RWPE2 (cell line): Measurements from ENCODE around the gene DCLK2.

Experiments
- ATAC-seq: fragments of 200-7000 bp; cut with Tn5 transposase; 3 replicates; pipeline ENCODE4 v1.9.1; 2021; ENCODE audit warnings: low read depth
- DNase-seq: peaks from one replicate; pipeline ENCODE4 v3.0.0-alpha.2; 2020; ENCODE audit warnings: low spot score
- H3K27ac ChIP-seq: fragments of 450-650 bp; 2 replicates; pipeline ENCODE4 v1.5.1; 2017; ENCODE audit warnings: mild to moderate bottlenecking; ENCODE audit not compliant: poor library complexity, severe bottlenecking
- H3K27me3 ChIP-seq: fragments of 250-450 bp; sonication (Bioruptor Pico); 2 replicates; pipeline ENCODE4 v1.5.1; 2021; ENCODE audit warnings: mild to moderate bottlenecking, moderate library complexity; ENCODE audit not compliant: insufficient read depth, poor library complexity, severe bottlenecking
- H3K36me3 ChIP-seq: fragments of 250-450 bp; sonication (Bioruptor Pico); 2 replicates; pipeline ENCODE4 v1.5.1; 2020; ENCODE audit warnings: low read depth, mild to moderate bottlenecking, moderate library complexity
- H3K4me1 ChIP-seq: fragments of 250-450 bp; sonication (Bioruptor Pico); 2 replicates; pipeline ENCODE4 v1.5.1; 2021; ENCODE audit warnings: mild to moderate bottlenecking, moderate library complexity; ENCODE audit not compliant: insufficient read depth, poor library complexity, severe bottlenecking
- H3K4me3 ChIP-seq: fragments of 250-450 bp; sonication (Bioruptor Pico); 2 replicates; pipeline ENCODE4 v1.5.1; 2021; ENCODE audit warnings: mild to moderate bottlenecking, moderate library complexity; ENCODE audit not compliant: severe bottlenecking
- H3K9me3 ChIP-seq: fragments of 250-450 bp; sonication (Bioruptor Pico); 2 replicates; pipeline ENCODE4 v1.5.1; 2021; ENCODE audit warnings: mild to moderate bottlenecking, moderate library complexity; ENCODE audit not compliant: severe bottlenecking
- TF ChIP-seq, protein P1 (sequence below): fragments of 450-650 bp; IDR thresholded peaks from one replicate; pipeline ENCODE4 v1.5.1; 2017; ENCODE audit warnings: mild to moderate bottlenecking, moderate library complexity; ENCODE audit not compliant: poor library complexity, severe bottlenecking

Gene DCLK2

DNA sequence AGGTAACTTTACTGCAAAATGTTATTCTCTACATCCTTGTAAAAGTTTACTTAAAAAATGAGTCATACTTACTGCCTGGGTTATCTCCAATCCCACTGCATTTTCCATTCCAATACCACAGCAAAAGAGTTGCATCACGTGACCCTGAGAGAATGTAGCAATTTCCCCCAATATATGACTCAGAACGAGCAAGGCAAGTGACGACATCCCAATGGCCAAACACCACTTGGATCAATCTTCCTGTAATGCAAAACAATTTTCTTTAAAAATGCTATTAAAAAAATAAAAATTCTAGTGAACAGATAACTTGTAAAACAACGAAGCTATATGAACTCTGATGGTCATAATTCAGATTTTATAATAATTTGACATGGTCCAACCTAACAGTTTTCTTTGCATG lies 224.3 kb downstream of the DCLK2 start:
- peak; percentile 89 for ATAC-seq
- peak overlapping the region; percentile 46 for H3K27ac ChIP-seq
- H3K36me3 ChIP-seq: no peaks in the 10 kb centered on the region
- no peaks in the 10 kb centered on the region for H3K9me3 ChIP-seq
- DNase-seq: peak; percentile 65
- H3K4me1 ChIP-seq: peaks cover 28% of the 10 kb centered on the region
- TF ChIP-seq, protein P1, sequence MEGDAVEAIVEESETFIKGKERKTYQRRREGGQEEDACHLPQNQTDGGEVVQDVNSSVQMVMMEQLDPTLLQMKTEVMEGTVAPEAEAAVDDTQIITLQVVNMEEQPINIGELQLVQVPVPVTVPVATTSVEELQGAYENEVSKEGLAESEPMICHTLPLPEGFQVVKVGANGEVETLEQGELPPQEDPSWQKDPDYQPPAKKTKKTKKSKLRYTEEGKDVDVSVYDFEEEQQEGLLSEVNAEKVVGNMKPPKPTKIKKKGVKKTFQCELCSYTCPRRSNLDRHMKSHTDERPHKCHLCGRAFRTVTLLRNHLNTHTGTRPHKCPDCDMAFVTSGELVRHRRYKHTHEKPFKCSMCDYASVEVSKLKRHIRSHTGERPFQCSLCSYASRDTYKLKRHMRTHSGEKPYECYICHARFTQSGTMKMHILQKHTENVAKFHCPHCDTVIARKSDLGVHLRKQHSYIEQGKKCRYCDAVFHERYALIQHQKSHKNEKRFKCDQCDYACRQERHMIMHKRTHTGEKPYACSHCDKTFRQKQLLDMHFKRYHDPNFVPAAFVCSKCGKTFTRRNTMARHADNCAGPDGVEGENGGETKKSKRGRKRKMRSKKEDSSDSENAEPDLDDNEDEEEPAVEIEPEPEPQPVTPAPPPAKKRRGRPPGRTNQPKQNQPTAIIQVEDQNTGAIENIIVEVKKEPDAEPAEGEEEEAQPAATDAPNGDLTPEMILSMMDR: no peak
- no peaks in the 10 kb centered on the region for H3K27me3 ChIP-seq
- no peak overlapping the region for H3K4me3 ChIP-seq

DNA sequence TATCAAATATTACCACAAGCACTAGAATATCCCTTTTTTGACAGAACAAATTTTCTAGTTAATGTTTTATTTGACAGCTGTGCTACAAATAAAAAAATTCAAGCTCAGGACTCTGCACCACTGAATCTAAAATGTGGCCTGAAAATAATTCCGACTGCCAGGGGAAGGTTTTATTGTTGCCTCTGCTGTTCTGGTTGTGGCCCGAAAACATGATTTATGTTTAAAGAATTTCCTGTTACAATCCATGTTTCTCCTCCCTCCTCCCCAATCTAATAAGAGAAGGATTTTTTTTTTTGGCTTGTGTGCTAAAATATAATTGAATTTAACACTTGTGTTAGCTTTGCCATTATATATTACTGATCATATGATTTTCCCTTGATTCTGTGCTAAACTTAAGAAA lies 227.8 kb downstream of the DCLK2 start:
- H3K4me3 ChIP-seq: no peak overlapping the region
- no peaks in the 10 kb centered on the region for H3K9me3 ChIP-seq
- peaks cover 51% of the 10 kb centered on the region for H3K4me1 ChIP-seq
- 0 out of 2 replicates have a peak, but pooled peaks cover 5% of the 10 kb centered on the region for H3K36me3 ChIP-seq
- H3K27ac ChIP-seq: peak overlapping the region; percentile 79
- ATAC-seq: peak; percentile 67
- DNase-seq: no peak
- TF ChIP-seq, protein P1: no peak
- H3K27me3 ChIP-seq: no peaks in the 10 kb centered on the region

DNA sequence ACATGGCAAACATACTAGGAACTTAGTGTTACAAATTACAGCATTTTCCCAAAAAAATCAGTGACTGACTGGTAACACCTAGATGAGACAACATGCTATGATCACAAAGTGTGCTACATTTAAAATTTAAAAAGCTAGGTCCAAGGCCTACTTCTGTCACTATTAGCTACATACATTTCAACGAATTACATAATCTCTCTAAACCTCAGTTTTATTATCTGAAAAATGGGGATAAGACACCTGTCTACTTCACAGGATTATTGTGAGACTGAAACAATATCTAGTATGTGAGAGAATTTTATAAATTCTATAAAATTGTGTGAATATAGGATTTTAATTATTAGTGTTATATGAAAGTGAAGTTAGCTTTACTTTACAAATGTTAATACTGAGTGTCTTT lies 228.5 kb downstream of the DCLK2 start:
- H3K4me1 ChIP-seq: peaks cover 51% of the 10 kb centered on the region
- ATAC-seq (no peak), DNase-seq (no peak)
- TF ChIP-seq, protein P1: no peak
- no peaks in the 10 kb centered on the region for H3K9me3 ChIP-seq
- peak overlapping the region; percentile 79 for H3K27ac ChIP-seq
- H3K4me3 ChIP-seq: no peak overlapping the region
- no peaks in the 10 kb centered on the region for H3K27me3 ChIP-seq
- 0 out of 2 replicates have a peak, but pooled peaks cover 5% of the 10 kb centered on the region for H3K36me3 ChIP-seq
